ENCODE data around the gene SLC22A4.

SLC22A4 gene

DNA sequence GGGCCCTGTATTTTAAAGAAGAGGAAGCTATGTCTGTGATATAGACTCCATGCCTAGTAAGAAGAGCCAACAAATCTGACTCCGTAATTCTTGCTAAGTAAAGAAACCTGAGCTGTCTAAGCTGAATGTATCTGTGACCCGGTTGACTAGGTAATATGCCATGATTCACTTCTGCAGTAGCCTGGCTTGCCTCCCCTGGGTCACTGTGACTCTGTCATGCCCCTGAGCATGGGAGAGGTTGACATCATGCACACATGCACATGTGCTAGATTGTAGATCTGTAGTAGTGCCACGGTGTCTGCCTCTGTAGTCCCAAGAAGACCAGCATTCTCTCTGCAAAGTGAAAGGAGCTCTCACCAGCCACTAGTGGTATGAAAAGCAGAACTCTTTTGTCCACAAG is 84.4 kb downstream of the SLC22A4 start:
- no peak for DNase-seq

DNA sequence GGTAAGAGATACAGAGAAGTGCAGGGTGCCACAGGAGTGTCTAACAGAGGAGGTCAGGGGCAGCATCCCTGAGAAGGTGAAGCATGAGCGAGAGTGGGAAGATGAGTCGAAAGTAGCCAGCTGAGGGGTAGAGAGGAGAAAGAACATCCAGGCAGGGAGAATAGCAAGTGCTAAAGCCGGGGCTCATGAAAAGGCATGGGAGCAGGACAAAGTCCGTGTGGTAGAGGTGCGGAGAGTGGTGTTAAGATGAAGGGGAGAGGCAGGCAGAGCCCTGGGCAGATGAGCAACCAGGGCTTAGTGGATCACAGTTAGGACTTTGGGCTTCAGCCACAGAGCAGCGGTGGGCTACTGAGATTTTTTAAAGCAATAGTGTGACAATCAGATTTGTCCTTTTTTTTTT is 85.9 kb downstream of the SLC22A4 start:
- no peak for DNase-seq

DNA sequence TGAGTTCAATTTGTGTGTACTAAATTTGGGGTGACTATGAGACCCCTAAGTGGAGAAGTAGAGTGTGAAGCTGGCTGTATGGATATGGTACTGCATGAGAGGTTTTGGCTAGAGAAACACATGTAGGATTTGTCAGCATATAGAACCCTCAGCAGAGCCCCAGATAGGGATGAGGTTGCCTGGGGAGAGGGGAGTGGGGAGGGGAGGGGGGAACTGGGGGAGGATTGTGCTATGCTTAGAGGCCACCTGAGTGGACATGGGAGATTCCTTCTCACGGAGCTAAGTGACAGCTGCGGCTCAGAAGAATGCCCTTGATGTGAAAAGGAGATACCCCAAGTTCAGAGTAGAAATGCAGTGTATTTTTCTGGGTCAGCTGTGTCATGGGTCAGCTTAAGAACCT is 86.5 kb downstream of the SLC22A4 start:
- no peak for DNase-seq

DNA sequence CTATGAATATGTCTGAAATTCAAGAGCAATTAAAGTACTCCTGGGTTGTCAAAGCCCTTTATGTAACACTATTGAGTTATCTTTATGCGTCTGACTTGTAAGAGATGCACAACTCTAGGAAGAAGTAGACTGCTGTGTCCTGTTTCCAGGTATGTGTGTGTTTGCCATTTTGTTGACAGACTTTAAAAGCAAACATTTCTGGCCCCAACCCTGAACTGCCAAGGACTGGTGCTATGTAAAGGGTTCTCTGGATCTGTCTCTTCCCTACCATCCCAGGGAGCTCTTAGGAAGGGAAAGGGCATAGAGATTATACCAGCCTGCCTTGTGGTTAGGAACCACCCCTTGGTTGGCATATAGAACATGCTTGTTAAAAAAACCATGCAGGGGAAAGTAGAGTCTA is 87.4 kb downstream of the SLC22A4 start:
- no peak for DNase-seq

DNA sequence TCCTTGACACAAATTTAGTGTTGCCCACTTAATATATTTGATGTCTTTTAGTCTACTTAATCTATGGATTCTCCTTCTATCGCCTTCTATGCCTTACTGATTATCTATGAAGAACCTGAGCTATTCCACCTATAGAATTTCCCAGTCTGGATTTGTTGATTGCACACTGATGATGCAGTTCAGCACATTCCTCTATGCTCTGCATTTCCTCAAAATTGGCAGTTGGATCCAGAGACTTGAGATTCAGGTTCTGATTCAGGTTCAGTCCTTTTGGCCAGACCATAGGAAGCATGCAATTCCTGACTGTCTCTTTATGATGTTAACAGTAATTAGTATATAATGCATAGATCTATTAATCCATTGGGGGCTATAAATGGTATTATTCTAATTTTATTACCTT is 89.1 kb downstream of the SLC22A4 start:
- DNase-seq = no peak

DNA sequence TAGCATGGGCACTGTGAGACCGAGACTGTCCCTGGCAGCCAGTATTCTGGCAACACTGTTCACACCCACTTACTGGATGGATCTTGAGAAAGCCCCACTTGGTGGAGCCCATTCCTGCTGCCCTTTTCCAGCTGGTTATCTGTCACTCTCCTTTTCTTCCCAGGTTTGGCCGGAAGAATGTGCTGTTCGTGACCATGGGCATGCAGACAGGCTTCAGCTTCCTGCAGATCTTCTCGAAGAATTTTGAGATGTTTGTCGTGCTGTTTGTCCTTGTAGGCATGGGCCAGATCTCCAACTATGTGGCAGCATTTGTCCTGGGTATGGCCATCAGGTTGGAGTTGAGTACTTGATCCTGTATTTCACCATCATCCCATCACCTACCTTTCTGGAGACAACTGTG is 89.8 kb downstream of the SLC22A4 start:
- no peak for DNase-seq

DNA sequence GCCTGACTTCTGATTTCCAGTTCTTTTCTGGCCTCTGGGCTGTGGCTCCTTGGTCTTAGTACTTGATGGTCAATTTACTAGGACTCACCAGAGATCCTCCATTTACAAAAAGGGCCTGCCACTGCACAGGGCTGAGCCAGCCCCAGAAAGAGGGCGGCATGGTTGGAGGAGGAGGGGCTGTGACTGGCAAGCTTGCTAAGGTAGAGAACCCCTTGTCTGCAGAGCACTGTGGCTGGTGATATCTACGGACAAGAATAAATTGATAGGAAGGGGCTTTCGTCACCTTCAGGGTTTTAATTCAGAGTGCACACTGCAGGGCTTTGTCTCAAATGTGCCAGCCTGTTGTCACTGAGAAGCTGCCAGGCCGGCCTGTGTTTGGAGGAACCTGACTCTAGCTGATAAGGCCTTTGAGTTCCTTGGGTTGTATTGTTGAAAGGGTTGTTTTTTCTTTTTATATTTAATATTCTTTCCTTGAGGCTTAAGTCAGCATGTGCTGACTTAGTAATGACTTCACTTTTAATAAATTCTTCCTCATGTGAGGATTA is 90.4 kb downstream of the SLC22A4 start:
- DNase-seq = no peak

DNA sequence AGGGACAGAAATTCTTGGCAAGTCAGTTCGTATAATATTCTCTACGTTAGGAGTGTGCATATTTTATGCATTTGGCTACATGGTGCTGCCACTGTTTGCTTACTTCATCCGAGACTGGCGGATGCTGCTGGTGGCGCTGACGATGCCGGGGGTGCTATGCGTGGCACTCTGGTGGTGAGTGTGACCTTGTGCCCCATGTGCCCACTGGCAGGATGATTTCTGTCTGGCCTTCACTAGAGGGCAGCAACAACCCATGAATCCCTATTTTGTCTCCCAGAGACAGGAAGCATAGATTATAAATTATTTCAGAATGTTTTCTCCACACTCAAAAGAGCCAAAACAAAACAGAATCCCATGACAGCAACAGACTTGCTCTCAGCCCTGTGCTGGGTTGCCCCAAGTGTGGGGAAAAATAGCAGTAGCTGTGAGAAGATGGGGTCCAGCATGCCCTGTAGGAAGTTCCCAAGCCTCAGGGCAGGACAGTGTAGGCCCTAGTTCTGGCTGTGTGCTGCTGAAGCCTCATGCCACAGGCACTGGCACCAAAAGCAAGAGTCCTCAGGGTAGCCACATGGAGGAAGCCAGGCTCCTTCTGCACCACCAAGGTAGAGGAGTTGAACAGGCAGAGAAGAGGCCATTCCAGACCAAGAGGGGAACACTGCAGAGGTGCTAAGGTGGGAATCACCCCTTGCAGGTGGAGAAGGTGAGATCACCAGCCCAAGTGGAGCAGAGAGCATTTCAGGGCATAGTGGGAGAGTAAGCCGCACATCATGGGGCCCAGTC is 91.3 kb downstream of the SLC22A4 start:
- no peak for DNase-seq

DNA sequence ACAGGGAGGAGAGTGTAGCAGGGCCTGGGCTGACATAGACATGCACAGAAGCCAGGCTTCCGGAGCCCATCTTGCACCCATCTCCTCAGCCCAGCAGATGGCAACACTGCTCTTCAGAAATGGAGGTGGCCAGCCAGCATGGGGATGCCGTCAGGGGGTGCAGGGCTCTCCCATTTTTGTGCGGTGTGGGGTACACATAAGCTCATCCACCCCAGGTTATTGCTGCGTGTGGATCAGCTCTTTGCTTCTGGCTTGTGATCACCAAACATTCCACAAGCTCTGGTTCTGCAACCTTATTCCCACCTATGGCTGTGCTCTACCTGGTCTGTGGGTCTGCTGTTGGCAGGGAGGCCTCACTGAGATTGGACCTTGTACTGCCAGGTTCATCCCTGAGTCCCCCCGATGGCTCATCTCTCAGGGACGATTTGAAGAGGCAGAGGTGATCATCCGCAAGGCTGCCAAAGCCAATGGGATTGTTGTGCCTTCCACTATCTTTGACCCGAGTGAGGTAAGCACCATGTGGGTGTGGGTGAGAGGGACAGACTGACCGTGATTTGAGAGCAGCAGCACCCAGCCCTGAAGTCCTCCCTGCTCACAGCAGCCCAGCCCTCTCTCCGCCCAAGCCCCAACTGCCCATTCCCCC is 92.6 kb downstream of the SLC22A4 start:
- DNase-seq = peak; percentile 29

DNA sequence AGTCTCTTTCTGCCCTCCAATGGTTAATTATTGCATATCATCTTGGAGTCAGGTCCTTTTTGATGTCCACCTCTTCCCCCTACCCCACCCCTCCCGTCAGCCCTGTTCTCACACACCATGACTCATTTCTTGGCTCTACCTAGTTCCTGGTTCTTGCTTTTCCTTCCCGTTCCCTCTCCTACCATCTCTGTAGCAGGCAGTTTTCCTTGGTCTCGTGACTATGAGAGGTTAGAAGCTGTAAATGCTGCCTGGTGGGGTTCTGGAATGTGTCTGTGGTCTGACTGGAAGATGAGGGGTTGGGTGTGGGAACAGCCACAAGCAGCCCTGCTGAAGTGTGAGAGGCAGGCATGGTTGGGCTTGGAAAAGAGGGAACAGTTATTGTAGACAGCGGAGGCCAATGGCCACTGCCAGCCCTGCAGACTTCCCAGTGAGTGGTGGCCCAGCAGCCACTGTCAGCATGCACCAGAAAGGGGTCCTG is 93.5 kb downstream of the SLC22A4 start:
- DNase-seq = peak; percentile 34

DNA sequence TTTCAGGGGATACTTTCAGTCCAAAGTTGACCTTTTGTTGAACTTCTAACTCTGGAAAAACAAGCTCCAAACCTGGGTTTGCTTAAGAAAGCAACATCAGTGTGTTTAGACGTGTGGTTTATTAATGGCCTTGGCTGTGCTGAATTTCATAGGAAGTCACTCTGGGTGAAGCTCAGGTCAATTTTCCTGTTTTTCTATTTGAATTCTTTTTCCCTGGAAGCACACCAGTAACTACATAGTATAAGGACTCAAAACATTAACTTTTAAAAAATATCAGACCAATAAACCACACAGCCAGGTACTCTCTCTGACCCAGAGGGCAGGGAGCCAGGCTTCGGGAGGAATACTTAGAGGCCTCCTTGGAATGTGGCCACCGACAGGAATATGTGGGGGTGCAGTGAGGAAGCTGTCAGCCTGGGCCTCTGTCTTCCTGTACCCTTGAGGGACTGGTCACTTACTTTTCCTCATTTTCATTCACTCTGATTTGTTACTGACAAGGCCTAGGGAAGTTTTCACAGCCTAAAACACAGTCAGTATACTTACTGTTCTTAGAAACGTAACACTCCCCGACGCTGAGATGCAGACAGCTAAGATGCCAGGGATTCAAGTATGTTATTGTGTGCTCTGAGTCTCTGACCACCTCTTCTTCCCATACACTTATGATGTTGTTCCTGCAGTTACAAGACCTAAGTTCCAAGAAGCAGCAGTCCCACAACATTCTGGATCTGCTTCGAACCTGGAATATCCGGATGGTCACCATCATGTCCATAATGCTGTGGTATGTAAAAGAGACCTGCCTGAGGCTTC is 94.3 kb downstream of the SLC22A4 start:
- DNase-seq = no peak

DNA sequence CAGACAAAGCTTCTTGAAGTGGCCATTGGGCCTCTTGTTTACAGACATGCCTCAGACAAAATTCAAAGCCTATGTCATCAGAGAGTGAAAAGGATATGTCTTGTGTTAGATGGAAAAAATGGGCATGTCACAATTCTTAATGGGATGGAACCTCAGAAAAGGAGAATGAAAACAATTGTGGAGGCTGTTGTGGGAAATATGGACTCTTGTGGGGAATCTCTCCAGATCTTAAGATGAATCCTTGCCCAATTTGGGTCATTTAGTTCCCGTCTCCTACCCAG is 94.8 kb downstream of the SLC22A4 start:
- no peak for DNase-seq

DNA sequence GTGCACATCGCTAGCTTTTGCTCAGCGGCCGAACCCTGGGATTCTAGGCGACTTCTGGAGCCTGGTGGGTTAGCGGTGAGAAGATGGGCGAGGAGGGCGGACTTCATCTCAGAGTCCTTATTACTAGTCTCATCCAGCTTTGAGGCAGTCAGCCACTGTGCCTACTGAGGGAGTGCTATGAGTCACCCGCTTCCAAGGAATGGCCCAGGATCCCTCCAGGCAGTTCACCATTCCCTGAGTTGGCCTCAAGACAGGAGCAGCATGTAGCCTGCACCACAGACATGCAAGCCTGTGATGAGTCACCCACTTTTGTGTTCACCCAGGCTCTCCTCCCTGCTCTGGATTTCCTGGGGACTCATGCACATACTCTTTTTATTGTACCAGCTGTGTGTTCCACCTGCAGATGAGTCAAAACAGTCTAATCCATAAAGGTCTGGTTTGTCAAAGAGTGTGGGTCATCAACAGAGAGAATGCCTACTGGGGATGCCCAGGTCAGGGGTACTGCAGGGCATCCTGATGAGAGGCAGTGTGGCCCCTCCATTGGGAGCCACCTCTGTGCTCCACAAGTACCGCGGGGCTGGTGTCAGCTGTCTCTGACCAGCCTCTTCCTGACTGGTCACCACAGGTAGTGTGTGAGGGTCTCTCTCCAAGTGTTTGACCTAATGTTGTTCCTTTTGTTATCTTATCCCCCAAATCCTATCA is 95.5 kb downstream of the SLC22A4 start:
- DNase-seq = peak; percentile 94

DNA sequence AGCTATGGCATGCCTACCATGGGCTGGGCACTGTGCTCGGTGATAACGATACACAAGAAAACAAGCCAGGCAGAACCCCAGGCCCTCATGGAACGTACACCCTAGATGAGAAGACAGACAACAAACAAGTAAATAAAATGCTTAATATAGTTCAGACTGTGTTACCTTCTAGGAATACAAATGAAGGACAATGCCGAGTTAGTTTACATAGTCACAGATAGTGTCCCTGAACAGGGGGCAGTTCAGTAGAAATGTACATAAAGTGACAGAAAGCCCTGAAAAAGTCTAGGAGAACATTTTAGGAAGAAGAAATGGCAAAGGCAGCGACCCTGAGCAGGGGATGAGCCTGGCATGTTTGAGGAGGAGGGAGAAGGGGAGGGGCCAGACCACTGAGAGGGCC is 97.1 kb downstream of the SLC22A4 start:
- no peak for DNase-seq

DNA sequence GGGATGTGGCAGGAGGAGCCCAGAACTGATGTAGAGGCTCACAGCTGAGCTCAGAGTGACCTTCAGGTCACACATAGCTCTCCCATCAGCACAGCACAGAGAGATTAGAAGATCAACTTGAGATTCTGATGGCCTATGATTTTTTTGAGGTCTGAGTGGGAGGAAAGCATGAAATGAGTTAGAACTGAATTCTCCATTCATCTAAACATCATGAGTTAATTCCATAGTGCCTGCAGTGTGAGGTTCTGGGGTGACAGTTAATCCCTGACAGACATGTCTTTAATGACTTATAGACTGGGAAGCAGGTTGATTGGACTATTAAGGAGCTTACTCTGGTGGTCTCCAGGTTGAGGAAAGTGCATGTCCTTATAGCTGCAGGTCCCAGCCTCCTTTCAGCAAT is 97.7 kb downstream of the SLC22A4 start:
- DNase-seq = no peak

DNA sequence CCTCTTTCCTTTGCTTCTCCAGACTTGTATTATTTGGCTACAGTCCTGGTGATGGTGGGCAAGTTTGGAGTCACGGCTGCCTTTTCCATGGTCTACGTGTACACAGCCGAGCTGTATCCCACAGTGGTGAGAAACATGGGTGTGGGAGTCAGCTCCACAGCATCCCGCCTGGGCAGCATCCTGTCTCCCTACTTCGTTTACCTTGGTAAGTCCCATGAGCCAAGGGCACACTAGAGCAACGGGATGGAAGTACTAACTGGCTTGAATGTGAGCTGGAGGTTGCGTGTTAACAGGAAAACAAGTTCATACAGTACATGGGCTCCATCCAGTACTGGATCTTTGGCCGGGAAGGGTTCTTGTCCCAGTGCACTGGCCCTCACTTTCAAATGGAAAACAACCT is 98.2 kb downstream of the SLC22A4 start:
- no peak for DNase-seq

DNA sequence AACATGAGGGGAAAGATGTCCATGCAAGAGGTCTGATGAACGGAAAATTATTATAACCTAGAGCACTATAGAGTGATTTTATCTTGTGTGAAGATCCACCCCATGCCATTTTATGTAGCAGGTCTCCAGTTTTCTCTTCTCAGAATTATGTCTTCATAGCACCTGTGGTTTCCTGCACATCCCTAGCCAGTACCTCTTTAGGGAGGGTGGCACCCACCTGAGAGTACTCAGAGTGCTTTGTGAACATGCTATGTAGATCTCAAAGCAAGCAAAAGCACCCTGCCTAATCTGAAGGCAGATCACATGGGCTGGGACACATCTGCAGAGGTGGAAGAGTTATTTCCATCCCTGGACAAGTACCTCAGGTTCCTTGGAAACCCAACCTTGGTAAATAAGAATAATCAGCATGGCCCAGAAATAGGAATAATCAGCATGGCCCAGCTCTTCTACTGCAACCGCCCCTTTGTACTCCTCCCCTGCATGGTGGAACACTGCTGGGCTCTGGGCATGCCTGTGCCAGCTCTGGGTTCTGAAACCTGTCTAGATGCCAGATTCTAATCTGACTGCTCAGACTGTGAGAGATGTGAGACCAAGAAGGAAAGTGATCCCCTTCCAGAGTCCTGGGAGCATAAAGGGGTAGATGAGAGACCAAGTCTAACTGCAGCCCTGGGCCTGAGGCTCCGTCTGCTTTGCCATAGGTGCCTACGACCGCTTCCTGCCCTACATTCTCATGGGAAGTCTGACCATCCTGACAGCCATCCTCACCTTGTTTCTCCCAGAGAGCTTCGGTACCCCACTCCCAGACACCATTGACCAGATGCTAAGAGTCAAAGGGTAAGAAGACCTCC is 99.0 kb downstream of the SLC22A4 start:
- DNase-seq = no peak

All from T1000 (cell line).